SKM-1 (cell line): ENCODE data around the gene ATRNL1.
"Not testable (repeated sequence)": the region's sequence is repeated elsewhere in the genome, so short reads cannot be mapped to it uniquely, and the experiment has no call there.

ENCODE experiments used
- DNase-seq: peaks from one replicate; lab custom pipeline; 2025; ENCODE audit not compliant: unreplicated experiment; lab: John Stamatoyannopoulos, UW

Gene ATRNL1

GRCh38 chr10:115207276-115207675, 114.1 kb downstream of the ATRNL1 start:
- DNase-seq: not testable (repeated sequence)

- no peak for DNase-seq
Measured at GRCh38 chr10:115209133-115209532, 116.0 kb downstream of the ATRNL1 start.

GRCh38 chr10:115214829-115215228, 121.7 kb downstream of the ATRNL1 start:
- no peak for DNase-seq

GRCh38 chr10:115219203-115219602, 126.0 kb downstream of the ATRNL1 start:
- no peak for DNase-seq

- no peak for DNase-seq
Measured at GRCh38 chr10:115222039-115222438, 128.9 kb downstream of the ATRNL1 start.

- DNase-seq: no peak
Measured at GRCh38 chr10:115239761-115240160, 146.6 kb downstream of the ATRNL1 start.

GRCh38 chr10:115250784-115251183, 157.6 kb downstream of the ATRNL1 start:
- no peak for DNase-seq

- DNase-seq: not testable (repeated sequence)
Measured at GRCh38 chr10:115253765-115254164, 160.6 kb downstream of the ATRNL1 start.

- DNase-seq: no peak
Measured at GRCh38 chr10:115272482-115272881, 179.3 kb downstream of the ATRNL1 start.

- no peak for DNase-seq
Measured at GRCh38 chr10:115278294-115278693, 185.1 kb downstream of the ATRNL1 start.

GRCh38 chr10:115295213-115295805, 202.1 kb downstream of the ATRNL1 start:
- no peak for DNase-seq

GRCh38 chr10:115300080-115300479, 206.9 kb downstream of the ATRNL1 start:
- DNase-seq: no peak

GRCh38 chr10:115319669-115320068, 226.5 kb downstream of the ATRNL1 start:
- not testable (repeated sequence) for DNase-seq

GRCh38 chr10:115321360-115321759, 228.2 kb downstream of the ATRNL1 start:
- DNase-seq: no peak

GRCh38 chr10:115328331-115328730, 235.2 kb downstream of the ATRNL1 start:
- DNase-seq: no peak

GRCh38 chr10:115335366-115335765, 242.2 kb downstream of the ATRNL1 start:
- DNase-seq: no peak

GRCh38 chr10:115355162-115355760, 262.1 kb downstream of the ATRNL1 start:
- peak; percentile 41 for DNase-seq

- DNase-seq: not testable (repeated sequence)
Measured at GRCh38 chr10:115367920-115368319, 274.8 kb downstream of the ATRNL1 start.

- DNase-seq: no peak
Measured at GRCh38 chr10:115379064-115379463, 285.9 kb downstream of the ATRNL1 start.

- no peak for DNase-seq
Measured at GRCh38 chr10:115384665-115385064, 291.5 kb downstream of the ATRNL1 start.

GRCh38 chr10:115390607-115391006, 297.4 kb downstream of the ATRNL1 start:
- DNase-seq: no peak

GRCh38 chr10:115398026-115398425, 304.9 kb downstream of the ATRNL1 start:
- no peak for DNase-seq

- no peak for DNase-seq
Measured at GRCh38 chr10:115402699-115403098, 309.5 kb downstream of the ATRNL1 start.
